ENCODE results near the gene PLCXD3.

The PLCXD3 gene

DNA sequence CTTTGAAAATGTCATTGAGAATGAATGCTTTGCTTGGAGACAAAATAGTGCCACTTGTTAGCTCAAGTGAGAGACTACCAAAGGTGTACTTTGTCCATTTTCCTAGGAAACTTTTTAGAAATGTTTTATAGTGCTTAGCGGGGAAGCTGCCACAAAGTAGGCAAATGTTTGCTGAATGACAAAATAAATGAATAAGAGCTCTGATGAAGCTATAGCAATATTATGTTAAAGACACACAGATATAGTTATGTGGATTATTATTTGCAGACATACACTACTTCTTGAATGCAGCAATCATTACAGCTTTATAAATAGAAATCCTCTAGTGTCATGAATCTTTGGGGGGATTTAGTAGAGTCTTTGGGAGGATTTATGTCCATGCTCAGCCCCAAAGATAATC lies 204.4 kb downstream of the PLCXD3 start:
- no peak for DNase-seq (ENCODE audit: low read depth, low spot score)
- no peak overlapping the region for H3K4me3 ChIP-seq (ENCODE audit: low read depth, low read length)
- CTCF ChIA-PET, result no interaction called here
- TF ChIP-seq CTCF (IDR thresholded peaks at IDR 0.05; ENCODE audit: insufficient read depth, low read length, missing control alignments), result no peak
- POLR2A ChIA-PET, result no interaction called here

GRCh38 chr5:41305056-41305455 lies 205.3 kb downstream of the PLCXD3 start:
- no peak overlapping the region for H3K4me3 ChIP-seq (ENCODE audit: low read depth, low read length)
- TF ChIP-seq CTCF (IDR thresholded peaks at IDR 0.05; ENCODE audit: insufficient read depth, low read length, missing control alignments), result no peak
- CTCF ChIA-PET, result no interaction called here
- POLR2A ChIA-PET, result no interaction called here
- no peak for DNase-seq (ENCODE audit: low read depth, low spot score)

GRCh38 chr5:41296066-41296465 lies 214.3 kb downstream of the PLCXD3 start:
- TF ChIP-seq CTCF (IDR thresholded peaks at IDR 0.05; ENCODE audit: insufficient read depth, low read length, missing control alignments), result no peak
- ChIA-PET CTCF (interaction anchor here (0.9 to 1.3 kb wide), 3 partner anchors 21 to 547 kb away, joined by 3 read pairs; no protein-coding TSS in a partner anchor), POLR2A (no interaction called here)
- no peak overlapping the region for H3K4me3 ChIP-seq (ENCODE audit: low read depth, low read length)
- DNase-seq (ENCODE audit: low read depth, low spot score), result no peak

GRCh38 chr5:41291323-41291722 lies 219.1 kb downstream of the PLCXD3 start:
- ChIA-PET CTCF (no interaction called here), POLR2A (no interaction called here)
- no peak overlapping the region for H3K4me3 ChIP-seq (ENCODE audit: low read depth, low read length)
- DNase-seq (ENCODE audit: low read depth, low spot score), result no peak
- no peak for TF ChIP-seq CTCF (IDR thresholded peaks at IDR 0.05; ENCODE audit: insufficient read depth, low read length, missing control alignments)

- POLR2A ChIA-PET, result no interaction called here
- H3K4me3 ChIP-seq (ENCODE audit: low read depth, low read length), result no peak overlapping the region
- CTCF ChIA-PET, result no interaction called here
- TF ChIP-seq CTCF (IDR thresholded peaks at IDR 0.05; ENCODE audit: insufficient read depth, low read length, missing control alignments), result no peak
- DNase-seq (ENCODE audit: low read depth, low spot score), result no peak
Observed at GRCh38 chr5:41290810-41291209, 219.6 kb downstream of the PLCXD3 start.

- no peak for TF ChIP-seq CTCF (IDR thresholded peaks at IDR 0.05; ENCODE audit: insufficient read depth, low read length, missing control alignments)
- POLR2A ChIA-PET, result no interaction called here
- DNase-seq (ENCODE audit: low read depth, low spot score), result no peak
- CTCF ChIA-PET, result no interaction called here
- H3K4me3 ChIP-seq (ENCODE audit: low read depth, low read length), result no peak overlapping the region
Observed at GRCh38 chr5:41289970-41290464, 220.4 kb downstream of the PLCXD3 start.
